HG03378 (cell line): ENCODE data around the gene UTP25.
"Not testable (repeated sequence)": the region's sequence is repeated elsewhere in the genome, so short reads cannot be mapped to it uniquely, and the experiment has no call there.

Experiments
- ATAC-seq: cut with Tn5 transposase; IDR thresholded peaks from one replicate; pipeline ENCODE4 v1.9.1; 2021; ENCODE audit warnings: mild to moderate bottlenecking, moderate library complexity; ENCODE audit not compliant: unreplicated experiment

Gene UTP25

GRCh38 chr1:209890641-209891330 is 63.0 kb downstream of the UTP25 start:
- ATAC-seq, result no peak

DNA sequence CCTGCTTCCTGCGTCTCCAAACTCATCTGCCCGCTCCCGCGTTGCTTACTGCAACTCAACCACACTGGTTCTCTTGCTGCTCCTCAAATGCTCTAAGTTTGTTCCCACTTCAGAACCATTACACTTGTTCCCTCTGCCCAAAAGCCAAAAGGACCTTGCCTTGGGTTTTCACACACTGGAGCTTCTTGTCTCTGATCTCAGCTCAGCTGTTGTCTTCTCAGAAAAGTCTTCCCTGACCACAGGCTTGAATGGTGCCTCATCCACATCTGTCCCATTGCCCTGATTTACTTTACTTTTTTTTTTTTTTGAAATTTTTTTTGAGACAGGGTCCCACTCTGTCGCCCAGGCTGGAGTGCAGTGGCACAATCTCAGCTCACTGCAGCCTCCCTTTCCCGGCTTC is 66.0 kb downstream of the UTP25 start:
- no peak for ATAC-seq

GRCh38 chr1:209895709-209896108 is 67.9 kb downstream of the UTP25 start:
- ATAC-seq, result no peak

DNA sequence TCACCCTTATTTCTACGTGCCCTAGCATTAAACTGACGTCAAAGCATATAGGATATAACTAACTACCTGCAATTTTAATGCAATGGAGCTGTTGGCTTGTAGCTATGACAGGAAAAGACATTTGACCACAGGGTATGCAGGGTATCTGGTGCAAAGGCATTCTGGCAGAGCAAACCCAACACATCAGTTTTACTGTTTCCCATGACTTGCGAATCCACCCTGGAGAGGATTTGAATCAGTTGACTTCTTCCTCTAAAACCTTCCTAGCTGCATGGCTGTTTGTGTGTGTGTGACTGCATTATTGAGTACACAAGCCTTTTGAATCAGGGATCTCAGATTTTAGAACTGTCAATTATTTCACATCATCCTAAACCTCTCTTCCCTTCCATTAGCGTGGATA is 68.6 kb downstream of the UTP25 start:
- ATAC-seq, result no peak

GRCh38 chr1:209898271-209898670 is 70.5 kb downstream of the UTP25 start:
- not testable (repeated sequence) for ATAC-seq

DNA sequence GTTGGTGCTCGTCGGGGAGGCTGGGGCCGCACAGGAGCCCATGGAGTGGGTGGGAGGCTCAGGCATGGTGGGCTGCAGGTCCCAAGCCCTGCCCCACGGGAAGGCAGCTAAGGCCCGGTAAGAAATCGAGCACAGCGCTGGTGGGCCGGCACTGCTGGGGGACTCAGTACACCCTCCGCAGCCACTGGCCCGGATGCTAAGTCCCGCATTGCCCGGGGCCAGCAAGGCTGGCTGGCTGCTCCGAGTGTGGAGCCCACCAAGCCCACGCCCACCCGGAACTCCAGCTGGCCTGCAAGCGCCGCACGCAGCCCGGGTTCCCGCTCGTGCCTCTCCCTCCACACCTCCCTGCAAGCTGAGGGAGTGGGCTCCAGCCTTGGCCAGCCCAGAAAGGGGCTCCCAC is 71.1 kb downstream of the UTP25 start:
- not testable (repeated sequence) for ATAC-seq

- no peak for ATAC-seq
Observed at GRCh38 chr1:209899948-209900347, 72.2 kb downstream of the UTP25 start.

DNA sequence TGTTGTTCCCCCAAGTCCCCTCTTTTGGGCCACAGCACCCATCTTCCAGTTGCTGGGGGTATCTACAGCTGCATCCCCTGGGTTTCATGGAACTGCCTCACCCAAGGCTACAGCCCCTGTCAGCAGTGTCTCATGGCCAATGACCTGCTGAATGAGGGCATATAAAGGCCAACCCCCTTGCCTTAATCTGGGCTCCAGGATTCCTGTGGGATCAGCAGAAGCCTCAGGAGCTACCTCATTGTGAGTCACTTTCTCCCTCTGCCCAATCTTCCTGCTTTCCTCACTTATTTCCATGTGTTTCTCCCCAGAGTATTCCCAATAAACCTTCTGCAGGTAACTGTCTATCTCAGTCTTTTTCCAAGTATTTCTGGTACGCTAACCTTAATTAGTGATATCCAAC is 73.0 kb downstream of the UTP25 start:
- ATAC-seq, result no peak

DNA sequence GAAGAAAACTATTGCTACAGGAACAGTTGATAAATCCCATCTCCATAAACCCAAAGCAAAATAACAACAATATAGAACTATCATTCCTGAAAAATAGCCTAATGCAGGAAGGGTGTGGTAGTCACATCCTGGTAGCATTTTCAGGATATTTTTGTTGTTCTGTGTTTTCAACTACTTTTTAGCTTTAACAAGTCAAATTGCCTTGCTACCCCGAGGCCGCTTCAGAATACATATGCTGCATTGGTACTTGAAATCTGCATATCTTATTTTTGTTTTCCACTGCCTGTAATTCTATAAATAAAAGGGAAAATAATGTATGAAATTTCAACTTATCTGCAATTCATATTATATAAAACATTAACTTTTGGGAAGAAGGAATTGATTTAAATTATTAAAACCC is 73.4 kb downstream of the UTP25 start:
- no peak for ATAC-seq

GRCh38 chr1:209904774-209905173 is 77.0 kb downstream of the UTP25 start:
- not testable (repeated sequence) for ATAC-seq
